ENCODE data around the gene KHDRBS2.

DNA sequence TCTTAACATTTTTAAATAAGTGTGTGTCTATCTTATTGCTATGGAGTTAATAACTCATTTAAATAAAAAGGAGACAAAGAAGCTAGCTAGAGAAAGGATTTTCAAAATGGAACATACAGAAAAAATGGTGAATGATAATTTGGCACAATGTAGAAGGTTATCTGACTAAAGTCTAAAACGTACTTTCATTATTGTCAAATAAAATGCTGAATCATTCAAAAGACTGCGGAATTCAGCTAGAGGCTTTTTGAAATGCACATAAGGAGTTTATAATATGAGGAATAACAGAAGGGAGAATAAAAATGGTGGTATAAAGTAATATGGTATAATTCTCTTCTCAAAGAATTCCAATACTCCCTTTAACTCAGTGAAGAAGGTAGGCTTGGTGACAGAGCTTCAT, 597.9 kb downstream of the KHDRBS2 start:
- TF ChIP-seq, protein P1, sequence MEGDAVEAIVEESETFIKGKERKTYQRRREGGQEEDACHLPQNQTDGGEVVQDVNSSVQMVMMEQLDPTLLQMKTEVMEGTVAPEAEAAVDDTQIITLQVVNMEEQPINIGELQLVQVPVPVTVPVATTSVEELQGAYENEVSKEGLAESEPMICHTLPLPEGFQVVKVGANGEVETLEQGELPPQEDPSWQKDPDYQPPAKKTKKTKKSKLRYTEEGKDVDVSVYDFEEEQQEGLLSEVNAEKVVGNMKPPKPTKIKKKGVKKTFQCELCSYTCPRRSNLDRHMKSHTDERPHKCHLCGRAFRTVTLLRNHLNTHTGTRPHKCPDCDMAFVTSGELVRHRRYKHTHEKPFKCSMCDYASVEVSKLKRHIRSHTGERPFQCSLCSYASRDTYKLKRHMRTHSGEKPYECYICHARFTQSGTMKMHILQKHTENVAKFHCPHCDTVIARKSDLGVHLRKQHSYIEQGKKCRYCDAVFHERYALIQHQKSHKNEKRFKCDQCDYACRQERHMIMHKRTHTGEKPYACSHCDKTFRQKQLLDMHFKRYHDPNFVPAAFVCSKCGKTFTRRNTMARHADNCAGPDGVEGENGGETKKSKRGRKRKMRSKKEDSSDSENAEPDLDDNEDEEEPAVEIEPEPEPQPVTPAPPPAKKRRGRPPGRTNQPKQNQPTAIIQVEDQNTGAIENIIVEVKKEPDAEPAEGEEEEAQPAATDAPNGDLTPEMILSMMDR (IDR thresholded peaks at IDR 0.05), result no peak
- TF ChIP-seq POLR2A (IDR thresholded peaks at IDR 0.05), result no peak
